Nephron progenitor cell (in vitro differentiated cells): Measurements from ENCODE around the gene GFOD1.

Source experiments
- DNase-seq: peaks from one replicate; pipeline ENCODE4 v3.0.0; 2021
- H3K27ac Mint-ChIP-seq: 2 replicates; pipeline ENCODE4 v1.8.0; 2021; ENCODE audit warnings: mild to moderate bottlenecking, moderate library complexity, mixed read lengths
- H3K27me3 Mint-ChIP-seq: 2 replicates; pipeline ENCODE4 v1.8.0; 2021; ENCODE audit warnings: mild to moderate bottlenecking, low read depth, mixed read lengths; ENCODE audit not compliant: poor library complexity
- H3K36me3 Mint-ChIP-seq: 2 replicates; pipeline ENCODE4 v1.8.0; 2021; ENCODE audit warnings: low read depth, mixed read lengths
- H3K4me1 Mint-ChIP-seq: 2 replicates; pipeline ENCODE4 v1.8.0; 2021; ENCODE audit warnings: mixed read lengths
- H3K4me3 Mint-ChIP-seq: 2 replicates; pipeline ENCODE4 v1.8.0; 2021; ENCODE audit warnings: mild to moderate bottlenecking, moderate library complexity, mixed read lengths
- H3K9me3 Mint-ChIP-seq: 2 replicates; pipeline ENCODE4 v1.8.0; 2021; ENCODE audit warnings: mild to moderate bottlenecking, moderate library complexity, mixed read lengths
- TF ChIP-seq, protein P1 (sequence below): fragments of 200-600 bp; sonication (generic); IDR thresholded peaks from 2 replicates; pipeline ENCODE4 v1.5.0; 2021; ENCODE audit warnings: antibody characterized with exemption

The GFOD1 gene

DNA sequence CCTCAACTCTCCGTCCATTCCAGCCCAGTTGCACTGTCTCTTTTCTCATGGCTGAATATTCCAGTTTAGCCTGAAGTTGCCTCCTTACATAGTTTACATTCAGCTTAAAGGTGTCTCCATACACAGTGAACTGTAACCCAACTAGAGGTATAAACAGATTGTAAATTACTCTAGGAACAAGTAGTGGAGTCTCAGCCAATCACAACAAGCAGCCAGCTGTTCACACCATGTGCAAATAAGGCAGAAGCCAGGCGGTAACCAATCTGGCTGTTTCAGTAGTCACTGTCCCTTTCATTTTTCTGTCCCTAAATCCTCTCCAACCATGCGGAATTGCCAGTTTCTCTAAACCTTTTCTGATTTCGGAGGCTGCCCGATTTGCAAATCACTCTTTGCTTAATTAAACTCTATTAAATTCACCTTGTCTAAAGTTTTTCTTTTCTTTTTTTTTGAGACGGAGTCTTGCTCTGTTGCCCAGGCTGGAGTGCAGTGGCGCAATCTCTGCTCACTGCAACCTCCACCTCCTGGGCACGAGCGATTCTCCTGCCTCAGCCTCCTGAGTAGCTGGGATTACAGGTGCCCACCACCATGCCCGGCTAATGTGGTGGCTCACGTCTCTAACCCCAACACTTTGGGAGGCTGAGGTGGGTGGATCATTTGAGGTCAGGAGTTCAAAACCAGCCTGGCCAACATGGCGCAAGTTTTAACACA is 37.6 kb upstream of the GFOD1 start:
- TF ChIP-seq, protein P1, sequence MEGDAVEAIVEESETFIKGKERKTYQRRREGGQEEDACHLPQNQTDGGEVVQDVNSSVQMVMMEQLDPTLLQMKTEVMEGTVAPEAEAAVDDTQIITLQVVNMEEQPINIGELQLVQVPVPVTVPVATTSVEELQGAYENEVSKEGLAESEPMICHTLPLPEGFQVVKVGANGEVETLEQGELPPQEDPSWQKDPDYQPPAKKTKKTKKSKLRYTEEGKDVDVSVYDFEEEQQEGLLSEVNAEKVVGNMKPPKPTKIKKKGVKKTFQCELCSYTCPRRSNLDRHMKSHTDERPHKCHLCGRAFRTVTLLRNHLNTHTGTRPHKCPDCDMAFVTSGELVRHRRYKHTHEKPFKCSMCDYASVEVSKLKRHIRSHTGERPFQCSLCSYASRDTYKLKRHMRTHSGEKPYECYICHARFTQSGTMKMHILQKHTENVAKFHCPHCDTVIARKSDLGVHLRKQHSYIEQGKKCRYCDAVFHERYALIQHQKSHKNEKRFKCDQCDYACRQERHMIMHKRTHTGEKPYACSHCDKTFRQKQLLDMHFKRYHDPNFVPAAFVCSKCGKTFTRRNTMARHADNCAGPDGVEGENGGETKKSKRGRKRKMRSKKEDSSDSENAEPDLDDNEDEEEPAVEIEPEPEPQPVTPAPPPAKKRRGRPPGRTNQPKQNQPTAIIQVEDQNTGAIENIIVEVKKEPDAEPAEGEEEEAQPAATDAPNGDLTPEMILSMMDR: no peak
- no peaks in the 10 kb centered on the region for H3K36me3 Mint-ChIP-seq
- H3K4me3 Mint-ChIP-seq: no peak overlapping the region
- DNase-seq: no peak
- H3K27ac Mint-ChIP-seq: peak overlapping the region; percentile 93
- peaks cover under 1% of the 10 kb centered on the region for H3K9me3 Mint-ChIP-seq
- H3K4me1 Mint-ChIP-seq: peaks cover 52% of the 10 kb centered on the region
- H3K27me3 Mint-ChIP-seq: no peaks in the 10 kb centered on the region

DNA sequence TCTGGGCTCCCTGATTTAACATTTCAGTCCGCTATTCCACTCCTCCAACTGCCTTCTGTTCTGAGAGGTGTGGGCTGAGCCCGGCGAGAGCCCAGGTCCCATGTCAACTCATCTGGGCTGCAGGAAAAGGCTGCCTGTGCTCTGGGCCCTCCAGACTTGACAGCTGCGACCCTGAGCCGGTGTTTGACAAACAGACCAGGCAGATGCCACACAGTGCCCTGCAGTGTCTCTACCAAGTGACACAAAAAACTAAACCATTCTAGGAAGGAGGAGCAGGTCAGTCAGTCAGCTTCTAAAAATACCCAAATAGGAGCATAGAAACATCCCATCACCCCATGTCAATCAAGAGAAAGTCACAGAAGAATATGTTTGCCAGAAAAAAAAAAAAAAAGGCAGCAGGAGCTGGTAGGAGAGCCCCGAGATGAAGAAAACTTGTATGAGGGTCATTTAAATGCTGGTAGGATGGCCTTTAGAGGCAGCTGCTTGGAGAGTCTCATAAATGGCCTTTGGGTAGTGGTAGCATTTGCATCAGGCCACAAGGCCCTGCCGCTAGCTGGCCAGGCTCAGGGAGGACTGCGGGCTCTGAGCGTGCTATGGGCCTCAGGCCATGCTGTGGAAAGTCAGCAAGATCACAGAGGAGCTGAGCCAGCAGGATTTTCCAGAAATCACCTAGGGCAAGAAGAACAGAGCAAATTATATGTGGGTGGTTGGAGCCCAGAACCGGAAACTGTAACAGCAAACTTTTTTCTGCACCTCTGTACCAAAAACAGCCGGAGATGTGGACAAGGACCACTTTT is 36.6 kb upstream of the GFOD1 start:
- H3K4me1 Mint-ChIP-seq: peaks cover 43% of the 10 kb centered on the region
- peaks cover 8% of the 10 kb centered on the region for H3K9me3 Mint-ChIP-seq
- H3K27me3 Mint-ChIP-seq: no peaks in the 10 kb centered on the region
- H3K4me3 Mint-ChIP-seq: no peak overlapping the region
- TF ChIP-seq, protein P1: no peak
- no peak for DNase-seq
- H3K27ac Mint-ChIP-seq: peak overlapping the region; percentile 93
- no peaks in the 10 kb centered on the region for H3K36me3 Mint-ChIP-seq

GRCh38 chr6:13522656-13523055 is 35.3 kb upstream of the GFOD1 start:
- Mint-ChIP-seq H3K4me3 (no peak overlapping the region), H3K27ac (no peak overlapping the region), H3K9me3 (peaks cover 8% of the 10 kb centered on the region), H3K27me3 (peaks cover 4% of the 10 kb centered on the region), H3K4me1 (peaks cover 30% of the 10 kb centered on the region), H3K36me3 (no peaks in the 10 kb centered on the region)
- TF ChIP-seq, protein P1: no peak
- DNase-seq: no peak

DNA sequence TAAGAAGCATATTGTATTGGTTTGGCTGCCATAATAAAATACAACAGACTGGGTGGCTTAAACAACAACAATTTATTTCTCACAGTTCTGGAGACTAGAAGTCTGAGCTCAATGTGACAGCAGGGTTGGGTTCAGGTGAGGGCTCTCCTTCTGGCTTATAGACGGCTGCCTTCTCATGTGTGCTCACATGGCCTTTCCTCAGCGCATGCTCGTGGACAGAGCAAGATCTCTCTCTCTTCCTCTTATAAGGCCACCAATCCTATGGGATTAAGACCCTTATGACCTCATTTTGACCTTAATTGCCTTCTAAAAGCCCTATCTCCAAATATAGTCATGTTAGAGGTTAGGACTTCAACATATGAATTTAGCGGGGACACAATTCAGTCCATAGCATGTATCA is 32.4 kb upstream of the GFOD1 start:
- Mint-ChIP-seq H3K9me3 (peaks cover 8% of the 10 kb centered on the region), H3K27me3 (peaks cover 4% of the 10 kb centered on the region), H3K27ac (no peak overlapping the region), H3K4me1 (peaks cover 15% of the 10 kb centered on the region), H3K36me3 (no peaks in the 10 kb centered on the region), H3K4me3 (no peak overlapping the region)
- TF ChIP-seq, protein P1: no peak
- DNase-seq: no peak

- Mint-ChIP-seq H3K4me3 (no peak overlapping the region), H3K4me1 (peaks cover 10% of the 10 kb centered on the region), H3K36me3 (no peaks in the 10 kb centered on the region), H3K27me3 (peaks cover 4% of the 10 kb centered on the region), H3K27ac (no peak overlapping the region), H3K9me3 (peaks cover 15% of the 10 kb centered on the region)
- no peak for DNase-seq
- TF ChIP-seq, protein P1: no peak
These were observed 29.7 kb upstream of the GFOD1 start for GRCh38 chr6:13517116-13517515.
